ENCODE data around the gene ATN1.
"Not testable (repeated sequence)": the region's sequence is repeated elsewhere in the genome, so short reads cannot be mapped to it uniquely, and the experiment has no call there.

ATN1 gene

DNA sequence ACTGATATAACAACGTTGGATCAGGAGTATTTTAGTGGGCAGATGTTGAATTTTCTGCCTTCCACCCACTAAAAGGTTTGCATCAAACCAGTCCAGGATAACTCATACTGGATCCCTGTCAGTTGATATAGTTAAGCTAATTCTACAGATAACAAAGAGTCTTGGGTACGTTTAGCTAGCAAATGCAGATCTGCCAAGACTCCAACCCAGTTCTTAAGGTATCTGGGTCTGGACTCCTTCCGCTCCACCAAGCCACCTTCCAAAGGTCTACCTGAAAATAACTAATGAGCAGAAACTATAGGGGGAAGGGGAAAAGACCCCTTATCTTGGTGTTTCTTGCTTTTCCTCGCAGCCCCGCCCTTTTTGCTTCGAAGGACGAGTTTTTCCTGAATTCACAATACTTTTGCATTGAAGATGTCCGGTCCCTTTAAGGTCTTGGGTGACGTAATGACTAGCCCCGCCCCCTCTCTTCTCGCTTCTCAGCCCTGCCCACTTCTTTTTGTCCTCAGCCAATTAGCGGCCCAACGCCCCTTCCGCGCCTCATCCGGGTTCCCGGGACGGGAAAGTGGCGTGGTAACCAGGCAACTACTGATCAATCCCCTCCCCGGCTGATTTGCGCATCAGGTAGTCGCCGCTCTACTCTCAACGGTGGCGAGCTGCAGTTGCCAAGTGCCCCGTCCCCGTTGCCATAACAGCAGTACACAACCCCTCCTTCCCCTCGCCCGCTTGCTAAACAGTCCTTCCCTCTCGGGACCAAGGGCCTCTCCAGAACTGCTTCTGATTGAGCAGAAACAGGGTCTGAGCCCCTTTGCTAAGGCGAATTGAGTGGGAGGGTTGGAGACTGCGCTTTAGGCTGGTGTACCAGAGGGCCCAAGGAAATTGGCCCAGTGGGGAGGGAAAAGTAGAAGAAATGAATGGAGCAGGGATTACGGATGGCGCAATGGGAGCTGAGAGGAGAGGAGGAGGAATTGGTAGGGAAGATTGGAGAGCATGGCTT lies 23.2 kb upstream of the ATN1 start, which contains the start of gene LRRC23:
LRRC23 (plus strand) TSS at position 543 of the 997 bp plus-strand sequence. CDS start 812 bp downstream, outside the sequence.
- DNase-seq (ENCODE audit: low read depth in 3 of 3): peak; percentile 97 to 98 (median 98)

DNA sequence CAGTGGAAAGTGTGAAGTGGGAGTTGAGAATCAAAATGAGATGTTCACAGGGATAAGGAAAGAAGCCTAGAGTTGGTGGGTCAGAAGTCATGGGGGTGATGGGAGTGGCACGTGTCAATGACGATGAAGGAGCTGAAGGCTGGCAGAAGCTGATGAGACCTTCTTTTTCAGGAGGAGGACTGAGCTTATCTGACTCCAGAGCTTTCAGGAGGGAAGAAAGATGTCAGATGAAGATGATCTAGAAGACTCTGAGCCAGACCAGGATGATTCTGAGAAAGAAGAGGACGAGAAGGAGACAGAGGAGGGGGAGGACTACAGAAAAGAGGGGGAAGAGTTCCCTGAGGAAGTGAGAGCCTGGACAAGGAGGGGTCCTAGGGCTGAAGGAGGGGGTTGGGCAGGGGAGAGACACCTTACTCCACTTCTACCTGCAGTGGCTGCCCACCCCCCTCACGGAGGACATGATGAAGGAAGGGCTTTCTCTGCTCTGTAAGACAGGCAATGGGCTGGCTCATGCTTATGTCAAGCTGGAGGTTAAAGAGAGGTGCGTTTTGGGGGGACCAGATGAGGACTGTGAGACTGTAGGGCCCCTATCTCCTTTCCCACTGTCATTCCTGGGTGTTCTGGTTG lies 22.2 kb upstream of the ATN1 start:
- no peak for DNase-seq (ENCODE audit: low read depth in 3 of 3)

DNA sequence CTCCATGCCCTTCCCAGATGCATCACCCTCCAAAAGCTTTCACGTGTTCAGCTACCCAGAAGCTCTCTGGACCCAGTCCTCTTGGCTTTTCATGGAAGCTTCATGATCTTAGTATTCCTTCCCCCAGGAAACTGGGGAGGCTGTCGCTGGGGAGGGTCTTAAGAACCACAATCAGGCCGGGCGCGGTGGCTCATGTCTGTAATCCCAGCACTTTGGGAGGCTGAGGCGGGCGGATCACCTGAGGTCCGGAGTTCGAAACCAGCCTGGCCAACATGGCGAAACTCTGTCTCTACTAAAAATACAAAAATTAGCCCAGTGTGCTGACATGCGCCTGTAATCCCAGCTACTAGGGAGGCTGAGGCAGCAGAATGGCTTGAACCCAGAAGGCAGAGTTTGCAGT lies 19.6 kb upstream of the ATN1 start:
- not testable (repeated sequence) for DNase-seq (ENCODE audit: low read depth in 3 of 3)

DNA sequence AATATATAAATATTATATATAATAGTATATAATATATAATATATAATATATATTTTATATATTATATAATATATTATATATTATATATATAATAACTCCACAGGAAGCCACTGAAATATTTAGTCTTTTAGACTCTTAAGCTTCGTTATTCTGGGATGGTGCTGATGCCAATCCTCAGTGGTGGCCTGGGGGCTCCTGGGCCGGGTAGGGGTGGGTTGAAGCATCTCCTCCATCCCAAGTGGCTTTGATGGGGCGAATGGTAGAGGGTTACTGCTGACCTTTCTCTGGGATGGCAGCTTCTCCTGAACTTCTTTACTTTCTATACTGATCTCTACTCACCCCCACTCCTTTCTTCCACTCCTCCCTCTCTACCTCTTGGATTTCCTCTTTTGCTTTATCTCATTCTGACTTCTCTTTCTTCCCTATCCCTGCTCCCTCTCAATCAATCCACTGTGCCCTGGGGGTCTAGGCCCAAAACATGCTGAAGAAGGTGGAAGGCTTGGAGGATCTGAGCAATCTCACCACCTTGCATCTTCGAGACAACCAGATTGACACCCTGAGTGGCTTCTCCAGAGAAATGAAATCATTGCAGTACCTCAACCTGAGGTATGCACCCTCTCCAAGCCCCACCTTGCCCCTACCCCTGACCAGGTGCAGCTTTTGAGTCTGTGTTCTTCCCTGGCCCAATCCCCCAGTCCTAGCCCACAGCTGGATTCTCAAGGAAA lies 18.2 kb upstream of the ATN1 start:
- DNase-seq (ENCODE audit: low read depth in 3 of 3): no peak

DNA sequence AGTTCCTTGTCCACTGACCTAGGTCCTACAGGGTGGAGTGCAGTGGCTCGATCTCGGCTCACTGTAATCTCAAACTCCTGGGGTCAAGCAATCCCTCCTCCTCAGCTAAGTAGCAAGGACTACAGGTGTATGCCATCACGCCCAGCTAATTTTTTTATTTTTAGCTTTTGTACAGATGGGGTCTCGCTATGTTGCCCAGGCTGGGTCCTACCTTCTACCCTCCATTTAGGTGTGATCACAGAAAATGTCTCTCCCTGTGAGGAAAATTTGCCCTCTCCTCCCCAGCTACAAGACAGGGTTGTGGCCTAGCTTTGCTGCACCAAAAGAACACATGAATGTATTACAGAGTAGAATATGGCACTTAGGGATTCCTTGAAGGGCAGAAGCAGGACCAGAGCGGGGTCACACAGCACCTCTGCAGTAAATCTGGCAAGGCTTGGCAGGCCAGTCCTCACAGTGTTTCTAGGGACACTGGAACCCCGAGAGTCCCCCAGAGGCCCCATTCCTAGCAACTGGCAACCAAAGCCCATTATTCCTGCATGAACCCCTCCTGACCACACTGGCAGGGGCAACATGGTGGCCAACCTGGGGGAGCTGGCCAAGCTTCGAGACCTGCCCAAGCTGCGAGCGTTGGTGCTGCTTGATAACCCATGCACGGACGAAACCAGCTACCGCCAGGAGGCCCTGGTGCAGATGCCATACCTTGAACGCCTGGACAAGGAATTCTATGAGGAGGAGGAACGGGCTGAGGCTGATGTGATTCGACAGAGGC lies 15.4 kb upstream of the ATN1 start:
- DNase-seq (ENCODE audit: low read depth in 3 of 3): no peak

DNA sequence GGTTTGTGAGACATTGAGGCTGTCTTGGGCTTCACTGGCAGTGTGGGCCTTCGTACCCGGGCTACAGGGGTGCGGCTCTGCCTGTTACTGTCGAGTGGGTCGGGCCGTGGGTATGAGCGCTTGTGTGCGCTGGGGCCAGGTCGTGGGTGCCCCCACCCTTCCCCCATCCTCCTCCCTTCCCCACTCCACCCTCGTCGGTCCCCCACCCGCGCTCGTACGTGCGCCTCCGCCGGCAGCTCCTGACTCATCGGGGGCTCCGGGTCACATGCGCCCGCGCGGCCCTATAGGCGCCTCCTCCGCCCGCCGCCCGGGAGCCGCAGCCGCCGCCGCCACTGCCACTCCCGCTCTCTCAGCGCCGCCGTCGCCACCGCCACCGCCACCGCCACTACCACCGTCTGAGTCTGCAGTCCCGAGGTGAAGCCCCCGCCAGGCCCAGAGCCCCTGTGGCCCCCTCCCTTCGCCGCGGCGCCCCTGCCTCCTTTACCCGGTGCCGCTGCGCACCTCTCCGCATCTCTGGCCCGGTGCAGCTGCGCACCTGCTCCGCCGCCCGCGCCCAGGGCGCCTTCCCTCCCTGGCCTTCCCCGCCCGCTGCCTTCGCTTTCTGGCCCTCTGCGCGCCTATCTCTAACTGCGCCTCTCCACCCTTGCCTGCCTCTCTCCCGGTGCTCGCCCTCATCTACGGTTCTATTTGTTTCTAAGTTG lies 13.4 kb upstream of the ATN1 start, which contains the start of gene ENO2:
ENO2 (plus strand) TSS at position 335 of the 701 bp plus-strand sequence. CDS start 1,253 bp downstream, outside the sequence.
- peak; percentile 61 to 79 (median 65) for DNase-seq (ENCODE audit: low read depth in 3 of 3)

DNA sequence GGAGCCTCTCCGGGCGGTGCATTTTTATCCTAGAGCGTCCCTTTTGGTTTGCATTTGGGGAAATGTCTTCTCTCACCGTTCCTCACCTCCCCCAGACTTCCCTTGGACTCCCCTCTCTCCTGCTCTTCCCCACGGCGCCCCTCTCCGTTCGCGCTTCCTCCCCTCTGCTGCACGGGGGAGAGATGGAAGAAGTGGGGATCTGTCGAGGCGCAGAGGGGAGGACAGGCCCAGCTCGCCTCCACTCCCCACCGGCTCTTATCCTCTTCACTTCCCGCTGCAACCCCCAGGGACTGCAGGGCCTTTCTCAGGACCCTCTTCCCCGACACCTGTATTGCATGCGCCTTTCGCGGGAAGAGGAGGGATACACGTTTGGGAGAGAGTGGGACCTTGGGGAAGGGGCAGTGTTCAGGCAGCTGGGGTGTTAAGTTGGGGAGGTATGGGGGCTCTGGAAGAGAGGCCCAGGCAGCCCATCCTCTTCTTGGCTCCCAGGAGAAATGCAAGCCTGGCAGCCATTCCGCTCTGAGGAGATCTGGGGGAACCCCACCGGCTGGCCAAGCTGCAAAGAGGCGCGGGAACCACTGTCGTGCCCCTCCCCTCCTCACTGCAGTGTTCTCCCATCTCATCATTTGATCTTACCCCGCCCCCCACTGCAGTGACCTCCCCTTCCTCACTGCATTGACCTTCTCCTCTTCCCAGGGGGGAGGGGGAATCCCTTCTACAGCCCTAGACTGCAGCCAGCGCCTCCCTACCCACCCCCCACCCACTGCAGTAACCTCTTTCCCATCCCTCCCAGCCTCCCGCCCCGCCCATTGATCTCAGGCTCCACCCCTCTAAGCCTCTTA lies 12.6 kb upstream of the ATN1 start:
- peak in 1 of 3 donors; percentile 43 for DNase-seq (ENCODE audit: low read depth in 3 of 3)

DNA sequence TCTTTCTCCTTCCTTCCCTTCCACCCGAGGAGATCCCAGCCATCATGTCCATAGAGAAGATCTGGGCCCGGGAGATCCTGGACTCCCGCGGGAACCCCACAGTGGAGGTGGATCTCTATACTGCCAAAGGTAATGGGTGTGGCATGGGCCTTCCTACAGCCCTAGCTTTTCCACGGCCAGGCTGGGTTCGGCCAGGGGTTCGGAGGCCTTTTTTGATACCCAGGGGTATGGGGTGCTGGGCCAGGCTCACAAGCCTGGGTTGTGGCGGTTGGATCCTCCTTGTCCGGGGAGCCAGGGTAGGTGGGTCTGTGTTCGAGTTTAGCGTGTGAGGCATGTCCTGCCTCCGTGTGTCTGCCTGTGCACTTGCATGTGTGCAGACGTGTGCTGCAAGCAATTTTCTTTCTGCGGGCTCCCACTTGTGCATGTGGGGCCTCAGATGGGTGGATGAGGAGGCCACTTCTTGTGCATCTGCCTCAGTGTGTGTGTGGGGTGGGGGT lies 11.9 kb upstream of the ATN1 start:
- no peak for DNase-seq (ENCODE audit: low read depth in 3 of 3)

DNA sequence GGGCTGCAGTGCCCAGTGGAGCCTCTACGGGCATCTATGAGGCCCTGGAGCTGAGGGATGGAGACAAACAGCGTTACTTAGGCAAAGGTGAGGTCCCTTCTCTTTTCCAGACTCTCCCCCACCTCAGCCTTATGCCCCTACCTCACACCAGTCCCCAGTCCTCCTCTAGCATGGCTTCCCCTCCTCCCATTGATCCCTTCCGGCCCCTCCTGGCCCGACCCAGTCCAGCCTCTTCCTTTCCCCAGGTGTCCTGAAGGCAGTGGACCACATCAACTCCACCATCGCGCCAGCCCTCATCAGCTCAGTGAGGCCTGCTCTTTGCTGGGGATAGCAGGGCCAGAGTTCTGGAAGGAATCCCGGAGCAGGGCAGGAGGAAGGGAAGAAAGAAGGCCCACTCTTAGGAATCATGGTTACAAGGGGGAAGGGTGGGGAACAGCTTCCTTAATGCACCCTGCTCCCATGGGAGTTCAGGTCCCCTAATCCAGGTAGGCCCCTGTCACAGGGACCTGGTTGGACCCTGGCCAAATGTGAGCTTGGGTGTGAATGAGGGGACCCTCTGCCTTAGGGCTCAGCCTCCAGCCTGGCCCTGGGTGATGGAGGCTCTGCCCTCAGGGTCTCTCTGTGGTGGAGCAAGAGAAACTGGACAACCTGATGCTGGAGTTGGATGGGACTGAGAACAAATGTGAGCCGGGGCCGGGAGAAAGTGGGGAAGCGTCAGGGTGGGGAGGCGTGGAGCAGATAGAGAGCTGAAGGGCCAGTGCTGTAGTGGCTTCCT lies 11.1 kb upstream of the ATN1 start:
- DNase-seq (ENCODE audit: low read depth in 3 of 3): no peak

DNA sequence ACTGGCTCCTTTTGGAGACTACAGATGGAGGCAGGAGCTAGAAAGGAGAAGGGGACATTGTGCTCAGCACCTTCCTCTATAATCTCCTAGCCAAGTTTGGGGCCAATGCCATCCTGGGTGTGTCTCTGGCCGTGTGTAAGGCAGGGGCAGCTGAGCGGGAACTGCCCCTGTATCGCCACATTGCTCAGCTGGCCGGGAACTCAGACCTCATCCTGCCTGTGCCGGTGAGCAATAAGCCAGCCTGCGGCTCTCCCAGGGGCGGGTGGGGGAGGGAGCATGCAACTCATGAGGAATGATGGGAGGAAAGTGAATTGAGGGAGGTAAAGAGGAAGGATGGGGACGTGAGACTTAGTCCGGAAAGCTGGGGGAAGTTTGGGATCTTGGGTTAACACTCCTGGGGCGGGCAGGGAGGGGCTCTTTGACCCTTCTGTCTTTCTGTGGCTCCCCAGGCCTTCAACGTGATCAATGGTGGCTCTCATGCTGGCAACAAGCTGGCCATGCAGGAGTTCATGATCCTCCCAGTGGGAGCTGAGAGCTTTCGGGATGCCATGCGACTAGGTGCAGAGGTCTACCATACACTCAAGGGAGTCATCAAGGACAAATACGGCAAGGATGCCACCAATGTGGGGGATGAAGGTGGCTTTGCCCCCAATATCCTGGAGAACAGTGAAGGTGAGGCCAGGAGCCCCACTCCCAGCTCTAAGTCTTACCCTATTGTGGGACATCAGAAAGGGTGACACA lies 10.1 kb upstream of the ATN1 start:
- no peak for DNase-seq (ENCODE audit: low read depth in 3 of 3)

DNA sequence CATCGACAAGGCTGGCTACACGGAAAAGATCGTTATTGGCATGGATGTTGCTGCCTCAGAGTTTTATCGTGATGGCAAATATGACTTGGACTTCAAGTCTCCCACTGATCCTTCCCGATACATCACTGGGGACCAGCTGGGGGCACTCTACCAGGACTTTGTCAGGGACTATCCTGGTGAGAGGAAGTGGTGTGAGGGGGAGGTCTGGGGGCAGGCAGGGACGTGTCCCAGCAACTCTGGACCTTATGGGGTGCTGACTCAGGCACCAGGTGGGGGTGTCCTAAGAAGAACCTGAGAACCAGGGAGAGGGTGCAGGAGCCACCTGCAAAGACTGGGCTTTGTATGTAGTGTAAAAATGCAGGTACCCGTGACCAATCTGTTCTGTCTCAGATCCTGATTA lies 8.2 kb upstream of the ATN1 start:
- DNase-seq (ENCODE audit: low read depth in 3 of 3): no peak

DNA sequence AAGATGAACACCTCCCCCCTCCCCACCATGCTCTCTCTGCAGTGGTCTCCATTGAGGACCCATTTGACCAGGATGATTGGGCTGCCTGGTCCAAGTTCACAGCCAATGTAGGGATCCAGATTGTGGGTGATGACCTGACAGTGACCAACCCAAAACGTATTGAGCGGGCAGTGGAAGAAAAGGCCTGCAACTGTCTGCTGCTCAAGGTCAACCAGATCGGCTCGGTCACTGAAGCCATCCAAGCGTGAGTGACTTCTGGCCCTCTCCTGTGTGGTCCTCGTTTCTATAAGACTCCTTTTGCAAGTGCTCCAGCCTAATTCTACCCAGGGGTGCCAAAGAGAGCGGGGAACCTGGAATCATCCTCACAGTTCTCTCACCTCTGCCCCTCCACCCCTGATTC lies 6.2 kb upstream of the ATN1 start:
- no peak for DNase-seq (ENCODE audit: low read depth in 3 of 3)

DNA sequence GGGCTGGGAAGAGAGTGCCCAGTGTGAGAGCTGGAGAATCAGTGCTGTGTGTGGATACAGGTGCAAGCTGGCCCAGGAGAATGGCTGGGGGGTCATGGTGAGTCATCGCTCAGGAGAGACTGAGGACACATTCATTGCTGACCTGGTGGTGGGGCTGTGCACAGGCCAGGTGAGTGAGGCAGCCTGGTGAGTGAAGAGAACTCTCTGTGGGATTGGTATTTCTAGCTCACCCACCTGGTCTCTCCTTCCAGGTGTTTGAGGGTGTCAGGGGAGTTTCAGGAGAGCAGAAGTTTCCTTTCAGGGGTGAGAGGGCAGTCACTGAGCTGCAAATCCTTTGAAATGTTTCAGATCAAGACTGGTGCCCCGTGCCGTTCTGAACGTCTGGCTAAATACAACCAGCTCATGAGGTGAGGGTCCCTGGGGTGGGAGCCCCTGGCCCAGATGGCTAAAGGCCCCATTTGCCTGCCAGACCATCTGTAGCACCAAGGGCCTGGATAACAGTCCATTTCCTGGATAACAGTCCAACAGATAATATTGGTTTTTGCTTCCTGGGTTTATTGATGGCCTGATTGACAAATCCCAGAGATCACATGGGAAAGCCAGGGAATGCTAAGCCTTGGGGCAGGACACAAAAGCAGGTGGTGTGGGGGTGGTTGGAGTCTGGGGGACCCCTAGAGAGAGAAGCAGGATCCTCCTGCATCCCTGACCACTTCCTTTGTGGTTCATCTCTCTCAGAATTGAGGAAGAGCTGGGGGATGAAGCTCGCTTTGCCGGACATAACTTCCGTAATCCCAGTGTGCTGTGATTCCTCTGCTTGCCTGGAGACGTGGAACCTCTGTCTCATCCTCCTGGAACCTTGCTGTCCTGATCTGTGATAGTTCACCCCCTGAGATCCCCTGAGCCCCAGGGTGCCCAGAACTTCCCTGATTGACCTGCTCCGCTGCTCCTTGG lies 5.5 kb upstream of the ATN1 start:
- no peak for DNase-seq (ENCODE audit: low read depth in 3 of 3)

DNA sequence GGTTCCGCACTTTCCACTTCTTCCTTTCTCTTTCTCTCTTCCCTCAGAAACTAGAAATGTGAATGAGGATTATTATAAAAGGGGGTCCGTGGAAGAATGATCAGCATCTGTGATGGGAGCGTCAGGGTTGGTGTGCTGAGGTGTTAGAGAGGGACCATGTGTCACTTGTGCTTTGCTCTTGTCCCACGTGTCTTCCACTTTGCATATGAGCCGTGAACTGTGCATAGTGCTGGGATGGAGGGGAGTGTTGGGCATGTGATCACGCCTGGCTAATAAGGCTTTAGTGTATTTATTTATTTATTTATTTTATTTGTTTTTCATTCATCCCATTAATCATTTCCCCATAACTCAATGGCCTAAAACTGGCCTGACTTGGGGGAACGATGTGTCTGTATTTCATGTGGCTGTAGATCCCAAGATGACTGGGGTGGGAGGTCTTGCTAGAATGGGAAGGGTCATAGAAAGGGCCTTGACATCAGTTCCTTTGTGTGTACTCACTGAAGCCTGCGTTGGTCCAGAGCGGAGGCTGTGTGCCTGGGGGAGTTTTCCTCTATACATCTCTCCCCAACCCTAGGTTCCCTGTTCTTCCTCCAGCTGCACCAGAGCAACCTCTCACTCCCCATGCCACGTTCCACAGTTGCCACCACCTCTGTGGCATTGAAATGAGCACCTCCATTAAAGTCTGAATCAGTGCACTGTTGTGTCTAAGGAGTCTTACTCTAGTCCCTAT lies 4.6 kb upstream of the ATN1 start:
- no peak for DNase-seq (ENCODE audit: low read depth in 3 of 3)

DNA sequence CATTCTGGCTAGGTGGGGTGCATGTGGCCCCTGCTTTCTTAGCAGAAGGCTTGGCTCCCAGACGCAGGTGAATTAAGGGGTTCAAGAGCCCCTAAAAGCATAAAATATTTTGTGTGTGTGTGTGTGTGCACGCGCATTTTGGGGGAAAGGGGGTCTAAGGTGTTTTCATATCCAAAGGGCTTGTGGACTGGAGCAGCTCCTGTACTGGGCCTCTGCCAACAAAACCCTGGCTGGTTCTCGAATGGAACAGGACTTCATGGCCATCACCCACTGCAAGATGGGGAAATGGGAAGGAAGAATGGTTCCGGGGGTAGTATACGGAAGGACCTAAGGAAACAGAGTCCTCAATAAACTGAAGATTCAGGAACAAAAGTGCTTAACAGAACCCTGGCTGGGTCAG lies 3.9 kb upstream of the ATN1 start:
- DNase-seq (ENCODE audit: low read depth in 3 of 3): no peak

DNA sequence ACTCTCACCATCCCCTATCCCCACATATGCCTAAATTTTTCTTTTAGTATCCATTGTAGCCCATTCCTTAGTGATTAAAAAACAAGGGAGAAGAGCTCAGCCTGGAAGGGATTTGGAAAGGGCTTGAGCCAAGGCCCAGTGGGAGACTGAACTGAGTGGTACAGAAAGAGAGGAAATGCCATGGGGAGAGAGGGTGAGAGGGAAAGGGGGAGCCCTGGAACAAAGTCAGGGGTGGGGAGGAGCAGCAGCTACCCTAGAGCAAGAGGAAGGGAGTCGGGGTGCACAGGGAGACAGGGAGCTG lies 2.6 kb upstream of the ATN1 start:
- DNase-seq (ENCODE audit: low read depth in 3 of 3): no peak
